Femur (tissue), 1 donor: Measurements from ENCODE around the gene REL.
"Not testable (repeated sequence)": the region's sequence is repeated elsewhere in the genome, so short reads cannot be mapped to it uniquely, and the experiment has no call there.

Source experiments
- DNase-seq: peaks from one replicate; pipeline ENCODE4 v3.0.0-alpha.2; 2017

REL gene

DNA sequence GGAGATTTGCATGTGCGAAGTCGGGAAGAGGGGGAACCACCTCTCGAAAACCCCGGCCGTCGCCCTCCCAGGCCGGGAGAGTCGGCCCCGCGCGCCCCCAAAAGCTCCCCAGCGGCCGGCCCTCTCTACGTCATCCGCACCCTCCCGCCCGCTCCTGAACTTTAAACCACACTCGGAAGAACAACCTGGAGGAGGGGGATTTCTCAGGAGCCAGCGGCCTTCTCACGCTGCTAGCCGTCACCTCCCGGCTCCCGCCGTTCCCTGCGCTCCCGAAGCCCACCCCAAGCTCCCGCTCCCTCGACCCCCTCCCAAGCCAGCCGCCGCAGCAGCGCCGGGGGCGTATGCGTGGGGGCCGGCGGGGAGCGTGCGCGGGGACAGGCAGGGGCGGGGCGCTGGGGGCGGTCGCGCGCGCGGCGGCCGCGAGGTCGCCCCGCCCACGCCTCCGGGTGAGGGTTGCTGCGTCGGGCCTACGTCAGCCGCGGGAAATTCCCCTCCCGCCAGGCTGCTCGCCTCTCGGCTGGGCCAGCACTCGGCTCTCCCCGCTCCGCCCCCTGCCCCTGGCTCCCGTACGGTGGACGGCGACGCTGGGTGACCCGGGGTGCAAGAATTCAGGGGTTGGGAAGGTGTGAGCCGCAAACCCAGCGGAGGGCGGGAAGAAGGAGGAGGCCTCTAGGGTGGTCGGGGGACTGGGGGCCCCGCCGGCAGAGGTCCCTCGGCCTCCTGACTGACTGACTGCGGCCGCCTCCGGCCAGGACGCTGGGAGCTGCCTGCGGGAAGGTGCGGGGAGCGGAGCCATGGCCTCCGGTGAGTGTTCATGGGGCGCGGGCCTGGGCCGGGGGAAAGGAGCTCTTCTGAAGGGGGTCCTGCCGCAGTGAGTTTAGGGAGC, at the start of gene REL:
Gene REL (plus strand): TSS at position 528 of the 886 bp plus-strand sequence. CDS start 267 bp downstream, at position 795.
- DNase-seq: peak; percentile 95

- no peak for DNase-seq
Measured at GRCh38 chr2:60831921-60832320, 49.5 kb upstream of the REL start.

GRCh38 chr2:60832621-60833020, 48.8 kb upstream of the REL start:
- no peak for DNase-seq

DNA sequence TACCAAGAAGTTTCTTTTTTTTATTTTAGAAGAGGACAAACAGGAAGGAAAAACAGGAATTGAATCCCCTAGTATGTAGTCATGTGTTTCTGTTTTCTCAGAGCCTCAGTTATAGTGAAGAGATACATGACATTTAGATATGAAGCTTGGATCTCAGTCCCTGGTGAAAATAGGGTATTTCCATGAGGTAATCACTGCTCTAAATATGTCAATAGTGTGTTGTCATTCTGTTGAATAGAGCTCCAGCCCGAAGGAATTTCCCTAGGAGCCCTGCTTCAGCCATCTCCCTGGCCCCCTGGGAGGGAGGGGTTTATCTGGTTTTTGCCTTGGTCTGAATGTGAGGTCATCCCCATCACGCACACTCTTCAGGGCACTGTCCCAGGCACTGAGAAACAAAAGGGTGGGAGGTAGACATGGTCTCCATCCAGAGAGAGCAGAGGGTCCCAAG, 47.1 kb upstream of the REL start:
- no peak for DNase-seq

- DNase-seq: no peak
Measured at GRCh38 chr2:60836491-60836890, 44.9 kb upstream of the REL start.

GRCh38 chr2:60837123-60837522, 44.3 kb upstream of the REL start:
- DNase-seq: no peak

DNA sequence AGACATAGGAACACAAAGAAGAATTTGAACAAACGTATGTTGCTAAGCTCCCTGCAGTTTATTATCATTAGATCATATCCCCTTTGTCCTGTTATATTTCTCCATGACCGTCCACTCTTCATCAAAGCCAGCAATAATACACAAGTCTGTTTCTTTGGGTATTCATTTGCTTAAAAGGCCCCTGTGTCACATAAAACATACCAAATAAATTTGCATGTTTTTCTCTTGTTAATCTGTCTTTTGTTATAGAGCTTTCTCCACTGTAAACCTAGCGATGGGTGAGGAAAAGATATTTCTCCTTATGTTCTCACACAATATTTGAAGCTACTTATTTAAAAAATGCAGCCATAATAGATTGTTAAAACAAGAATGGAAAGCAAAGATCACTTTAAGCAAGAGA, 42.9 kb upstream of the REL start:
- DNase-seq: no peak

DNA sequence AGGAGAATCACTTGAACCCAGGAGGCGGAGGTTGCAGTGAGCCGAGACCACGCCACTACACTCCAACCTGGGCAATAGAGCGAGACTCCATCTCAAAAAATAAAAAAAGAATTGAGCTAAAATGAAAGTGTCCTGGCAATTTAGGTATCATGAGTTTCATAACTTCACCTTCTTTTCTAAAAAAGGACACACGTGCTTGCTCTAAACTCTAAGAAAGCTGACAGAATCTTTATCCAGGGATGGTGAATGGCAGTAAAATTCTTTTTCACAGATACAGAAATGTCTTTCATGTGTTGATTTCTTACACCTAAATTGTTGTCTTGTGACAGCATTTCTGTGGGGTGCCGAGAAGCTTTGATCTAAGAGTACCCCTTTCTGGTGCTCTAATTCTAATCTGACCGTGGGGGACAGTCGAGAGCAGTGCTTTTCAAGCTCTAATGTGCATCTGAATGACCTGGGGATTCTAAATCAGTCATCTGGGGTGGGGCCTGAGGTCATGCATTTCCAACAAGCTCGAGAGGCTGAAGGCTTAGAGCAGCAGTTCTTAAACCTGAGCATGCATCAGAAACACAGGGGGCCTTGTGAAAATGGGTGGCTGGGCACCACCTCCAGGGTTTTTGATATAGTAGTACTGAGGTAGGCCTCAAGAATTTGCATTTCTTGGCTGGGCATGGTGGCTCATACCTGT, 42.1 kb upstream of the REL start:
- DNase-seq: no peak

GRCh38 chr2:60840880-60841279, 40.5 kb upstream of the REL start:
- no peak for DNase-seq

GRCh38 chr2:60843006-60843405, 38.4 kb upstream of the REL start:
- DNase-seq: no peak

GRCh38 chr2:60844105-60844504, 37.3 kb upstream of the REL start:
- no peak for DNase-seq

DNA sequence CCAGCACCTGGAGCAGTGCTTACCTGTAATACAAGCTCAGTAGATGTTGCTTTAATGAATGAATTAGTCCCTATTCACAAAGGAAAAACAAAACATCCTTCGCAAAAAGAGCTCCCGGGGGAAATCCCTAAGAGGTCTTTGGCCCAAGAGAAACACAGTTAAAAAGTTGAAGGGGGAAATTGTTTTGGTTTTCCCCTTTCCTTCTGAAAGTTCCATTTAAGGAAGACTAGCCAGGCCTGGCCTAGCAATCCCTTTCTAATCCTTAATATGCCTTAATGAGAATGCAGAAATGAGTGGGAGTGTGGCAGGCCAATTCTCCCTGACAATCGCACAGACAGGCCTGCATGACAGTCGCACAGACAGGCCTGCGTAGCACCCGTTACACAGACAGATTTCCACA, 33.5 kb upstream of the REL start:
- DNase-seq: no peak

- DNase-seq: no peak
Measured at GRCh38 chr2:60849187-60849586, 32.2 kb upstream of the REL start.

- DNase-seq: no peak
Measured at GRCh38 chr2:60852282-60852860, 29.0 kb upstream of the REL start.

DNA sequence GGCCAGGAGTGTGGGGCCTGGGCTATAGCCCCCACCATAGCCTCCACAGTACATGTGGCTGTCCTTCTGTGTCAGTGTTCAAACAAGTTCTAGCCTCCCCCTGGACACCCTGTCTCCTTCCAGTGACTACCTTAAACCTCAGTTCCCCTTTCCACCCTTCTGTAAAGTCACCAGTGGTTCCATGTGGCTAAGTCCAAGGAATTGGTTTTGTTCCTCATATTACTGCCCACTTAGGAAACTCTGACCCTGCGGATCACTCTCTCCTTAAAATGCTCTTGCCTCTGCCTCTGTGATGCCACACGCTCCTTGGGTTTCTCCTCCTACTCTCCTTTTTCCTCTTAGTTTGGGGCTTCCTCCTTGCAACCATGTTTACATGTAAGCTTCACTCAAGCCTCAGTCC, 27.8 kb upstream of the REL start:
- no peak for DNase-seq

DNA sequence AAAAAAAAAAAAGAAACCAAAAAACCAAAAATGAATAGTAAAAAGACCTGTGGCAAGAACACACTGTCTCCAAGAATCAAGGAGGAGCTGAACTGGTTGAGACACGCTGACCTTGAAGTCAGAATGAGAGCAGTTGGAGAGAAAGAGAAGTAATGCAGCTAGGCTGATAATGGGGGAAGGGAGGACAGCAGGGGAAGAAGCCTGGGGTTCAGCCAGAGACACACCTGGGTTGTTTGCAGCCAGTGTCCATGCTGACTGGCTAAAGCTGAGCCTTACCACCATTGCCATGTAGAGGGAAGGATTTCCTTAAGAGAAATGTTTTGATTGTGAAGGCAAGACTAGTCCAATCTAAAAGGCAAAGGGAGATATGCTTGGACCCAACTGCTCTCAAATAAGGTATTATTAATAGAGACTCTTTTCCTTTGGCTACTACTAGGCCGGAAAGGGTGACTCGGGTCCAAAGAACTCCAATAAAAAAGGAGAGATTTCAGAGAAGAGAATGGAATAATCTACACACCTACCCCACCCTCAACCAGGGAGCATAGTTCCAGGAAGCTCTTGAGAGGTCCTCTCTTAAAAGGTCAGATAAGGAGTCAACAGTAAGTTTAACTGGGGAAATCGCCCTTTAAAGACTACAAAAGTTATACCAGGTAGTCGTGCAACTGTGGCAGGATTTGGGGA, 25.2 kb upstream of the REL start:
- DNase-seq: no peak

GRCh38 chr2:60857056-60857455, 24.3 kb upstream of the REL start:
- DNase-seq: no peak

DNA sequence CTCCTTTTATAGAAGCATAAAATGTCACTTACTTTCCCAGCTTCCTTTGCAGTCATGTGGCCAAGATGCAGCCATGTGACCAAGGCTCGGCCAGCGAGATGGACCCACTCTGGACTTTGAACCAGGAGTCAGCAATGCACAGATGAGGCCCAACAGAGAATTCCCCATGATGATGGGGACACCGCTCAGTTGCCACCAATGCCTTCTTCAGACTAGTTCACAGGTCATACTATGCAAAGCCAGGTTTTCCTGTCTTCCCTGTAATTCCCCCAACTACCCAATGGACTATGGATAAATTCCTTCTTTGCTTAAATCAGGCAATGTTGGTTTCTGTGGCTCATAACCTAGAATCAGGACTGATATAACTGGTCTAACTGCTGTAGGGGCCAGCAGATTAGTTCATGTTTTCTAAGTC, 22.5 kb upstream of the REL start:
- DNase-seq: no peak

DNA sequence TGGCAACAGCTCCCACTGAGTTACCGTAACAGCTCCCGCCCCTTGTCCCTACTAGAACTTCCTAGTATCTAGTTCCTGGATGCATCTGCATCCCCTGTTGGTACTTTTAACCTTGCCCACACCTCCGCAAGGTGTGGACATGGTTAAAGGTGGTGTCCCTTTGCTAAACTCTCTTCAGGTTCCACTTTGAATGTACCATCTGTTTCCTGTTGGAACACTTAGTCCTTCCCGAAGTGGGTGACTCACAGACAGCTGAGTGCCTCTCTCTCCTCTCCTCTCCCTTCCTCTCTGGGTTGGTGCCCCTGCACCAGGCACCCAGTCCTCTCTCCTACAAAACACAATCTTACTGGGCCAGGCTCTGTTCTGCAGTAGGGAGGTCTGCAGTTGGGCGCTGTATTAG, 19.6 kb upstream of the REL start:
- no peak for DNase-seq

DNA sequence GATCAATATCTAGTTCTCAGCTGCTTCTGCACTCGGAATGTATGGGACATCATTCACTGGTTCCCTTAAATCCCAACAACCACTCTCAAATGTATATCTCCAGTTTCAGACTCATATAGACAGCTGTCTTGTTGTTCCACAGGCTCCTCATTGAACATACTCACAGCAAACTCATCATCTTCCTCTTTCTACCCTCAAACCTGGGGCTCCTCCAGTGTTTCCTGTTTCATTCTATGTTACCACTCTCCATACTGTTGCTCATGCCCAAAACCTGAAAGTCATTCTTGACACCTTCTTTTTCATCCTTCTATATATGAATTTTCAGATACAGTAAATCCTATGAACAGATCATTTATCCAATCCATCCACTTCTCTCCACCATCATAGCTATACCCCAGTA, 18.7 kb upstream of the REL start:
- no peak for DNase-seq

- not testable (repeated sequence) for DNase-seq
Measured at GRCh38 chr2:60865361-60865760, 16.0 kb upstream of the REL start.

GRCh38 chr2:60867007-60867406, 14.4 kb upstream of the REL start:
- DNase-seq: no peak

GRCh38 chr2:60867848-60868247, 13.5 kb upstream of the REL start:
- DNase-seq: no peak
